GM18873 (cell line): Measurements from ENCODE around the gene ANKRD23.
A peak's percentile ranks its signal among the peaks of the same experiment; 100 is the strongest.

Source experiments
- ATAC-seq: cut with Tn5 transposase; IDR thresholded peaks from one replicate; pipeline ENCODE4 v1.9.1; 2021; ENCODE audit warnings: mild to moderate bottlenecking, moderate library complexity, moderate number of reproducible peaks; ENCODE audit not compliant: unreplicated experiment, low FRiP score

The ANKRD23 gene

DNA sequence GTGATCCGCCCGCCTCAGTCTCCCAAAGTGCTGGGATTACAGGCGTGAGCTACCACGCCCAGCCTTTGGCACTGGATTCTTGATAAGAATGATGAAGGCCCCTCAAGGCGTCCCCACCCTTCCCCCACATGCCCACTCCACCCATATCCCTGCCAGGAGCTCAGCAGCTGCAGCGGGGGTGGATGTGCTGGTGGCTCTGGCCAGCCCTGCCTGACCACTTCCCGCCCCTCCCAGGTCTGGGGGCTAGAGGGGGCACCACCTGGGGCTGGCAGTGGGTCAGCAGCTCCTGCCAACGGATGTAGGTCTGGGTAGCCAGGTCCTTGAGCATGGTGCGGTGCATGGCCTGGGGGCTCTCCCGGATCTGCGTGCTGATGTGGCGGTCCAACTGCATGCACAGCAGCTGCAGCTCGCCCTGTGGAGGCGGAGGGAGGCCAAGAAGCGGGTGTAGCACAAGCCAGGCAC, 33.8 kb upstream of the ANKRD23 start:
- no peak for ATAC-seq

DNA sequence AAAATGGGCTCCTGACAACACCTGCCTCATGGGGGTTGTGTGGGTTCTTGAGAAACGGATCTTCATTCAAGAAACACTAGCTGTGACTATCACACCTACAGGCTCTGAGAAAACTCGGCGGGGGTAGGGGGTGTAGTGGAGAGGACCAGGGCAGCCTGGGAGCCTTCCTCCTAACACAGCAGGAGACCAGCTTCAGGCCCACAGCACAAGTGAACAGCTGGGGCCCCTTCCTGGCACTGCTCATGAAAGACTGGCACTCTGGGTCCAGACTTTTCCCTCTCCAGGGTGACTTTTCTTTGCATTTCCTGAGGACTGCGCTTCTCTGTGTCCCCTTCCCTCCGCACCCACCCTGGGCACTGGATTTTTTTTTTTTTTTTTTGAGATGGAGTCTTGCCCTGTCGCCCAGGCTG, 33.2 kb upstream of the ANKRD23 start:
- no peak for ATAC-seq

DNA sequence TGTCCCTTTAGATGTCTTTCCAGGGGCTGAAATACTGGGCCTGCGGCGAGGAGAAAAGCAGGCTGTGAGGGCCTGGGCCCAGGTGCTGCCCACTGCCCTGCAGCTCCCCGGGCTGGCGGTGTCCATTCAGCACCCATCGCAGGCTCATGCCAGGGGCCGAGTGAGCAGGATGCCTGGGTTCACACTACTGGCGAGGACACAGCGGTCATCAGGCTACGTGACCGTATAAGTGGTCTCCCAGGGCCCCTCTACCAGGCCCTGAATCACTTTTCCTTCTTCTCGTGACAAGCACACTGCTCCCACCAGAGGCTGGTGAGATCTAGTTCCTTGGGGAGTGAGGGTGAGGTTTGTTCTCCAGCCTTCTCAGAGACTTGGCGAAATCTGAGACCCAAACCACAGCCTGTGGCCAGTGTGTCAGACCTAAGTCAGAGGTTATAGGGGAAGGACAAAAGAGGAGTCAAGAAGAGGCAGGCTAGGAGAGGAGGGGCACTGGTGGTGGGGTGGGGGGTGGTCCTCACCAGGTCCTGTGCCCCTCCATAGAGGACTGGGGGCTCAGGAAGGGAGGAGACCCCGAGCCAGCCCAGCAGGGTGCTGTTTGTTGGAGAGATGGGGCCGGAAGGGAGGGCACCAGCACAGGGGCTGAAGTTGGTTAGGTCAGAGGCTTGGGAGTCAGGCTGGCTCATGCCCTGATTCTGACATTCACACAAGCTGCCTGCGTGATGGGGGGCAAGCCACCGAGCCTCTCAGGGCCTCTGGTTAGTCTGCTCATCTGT, 32.6 kb upstream of the ANKRD23 start:
- ATAC-seq: no peak

DNA sequence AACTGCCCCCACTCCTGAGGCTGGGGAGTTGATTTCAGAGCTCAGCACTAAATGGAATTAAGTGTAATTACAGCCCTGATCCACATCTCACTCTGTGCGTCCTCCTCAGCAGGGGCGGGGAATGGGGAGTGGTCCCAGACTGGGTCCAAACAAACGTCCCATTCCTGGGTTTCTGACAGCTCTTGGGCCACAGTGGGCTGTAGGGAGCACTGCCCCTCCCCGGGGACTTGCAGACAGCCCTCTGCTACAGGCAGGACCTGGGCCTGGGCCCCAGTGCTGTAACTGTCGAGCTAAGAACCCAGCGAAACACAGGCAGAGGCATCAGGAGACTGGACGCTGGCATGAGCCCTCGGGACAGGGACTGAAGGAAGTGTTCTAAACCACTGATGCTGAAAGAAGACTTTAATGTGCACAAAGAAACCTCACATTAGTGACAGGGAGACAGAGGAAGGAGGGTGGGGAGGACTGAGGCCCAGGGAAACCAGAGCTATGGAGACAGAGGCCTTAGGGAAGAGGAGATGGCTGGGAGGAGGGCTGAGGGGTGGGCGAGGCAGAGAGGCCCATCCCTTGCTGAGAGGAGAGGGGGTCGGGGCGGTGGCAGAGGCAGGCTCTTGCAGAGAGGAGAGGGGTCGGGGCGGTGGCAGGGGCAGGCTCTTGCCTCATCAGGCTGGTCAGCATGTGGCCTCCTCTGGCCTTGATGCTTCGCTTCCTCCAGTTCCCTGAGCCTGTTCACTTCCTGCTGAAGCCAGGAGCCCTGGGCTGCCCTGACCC, 31.9 kb upstream of the ANKRD23 start:
- ATAC-seq: no peak

DNA sequence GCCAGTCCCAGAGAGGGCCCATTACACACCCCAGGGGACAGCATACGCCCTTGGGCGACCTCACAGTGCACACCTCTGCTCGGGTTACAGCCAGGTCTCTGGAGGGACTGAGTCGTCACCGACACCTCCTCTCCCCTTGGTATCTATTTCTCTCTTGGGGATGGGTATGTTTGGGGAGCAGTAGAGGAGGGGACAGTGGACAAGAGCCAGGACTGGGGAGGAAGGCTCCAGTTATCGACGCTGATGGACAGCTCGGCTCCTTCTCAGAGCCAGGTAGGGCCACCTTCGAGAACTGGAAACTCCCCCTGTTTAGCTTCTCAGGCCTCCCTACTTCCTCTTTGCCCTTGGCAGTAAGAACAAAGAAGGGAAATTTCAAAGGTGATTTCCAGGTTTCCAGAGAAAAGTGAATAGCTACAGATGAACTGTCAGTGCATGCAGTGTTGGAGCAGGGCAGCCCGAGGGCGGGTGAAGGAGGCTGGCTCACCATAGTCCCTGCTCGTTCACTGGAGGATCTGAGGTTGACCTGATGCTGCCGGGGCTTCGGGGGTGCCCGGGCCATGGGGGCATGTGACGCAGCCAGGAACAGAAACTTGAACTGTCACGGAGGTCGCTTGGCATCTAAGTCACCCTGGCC, 30.5 kb upstream of the ANKRD23 start:
- peak; percentile 56 for ATAC-seq

DNA sequence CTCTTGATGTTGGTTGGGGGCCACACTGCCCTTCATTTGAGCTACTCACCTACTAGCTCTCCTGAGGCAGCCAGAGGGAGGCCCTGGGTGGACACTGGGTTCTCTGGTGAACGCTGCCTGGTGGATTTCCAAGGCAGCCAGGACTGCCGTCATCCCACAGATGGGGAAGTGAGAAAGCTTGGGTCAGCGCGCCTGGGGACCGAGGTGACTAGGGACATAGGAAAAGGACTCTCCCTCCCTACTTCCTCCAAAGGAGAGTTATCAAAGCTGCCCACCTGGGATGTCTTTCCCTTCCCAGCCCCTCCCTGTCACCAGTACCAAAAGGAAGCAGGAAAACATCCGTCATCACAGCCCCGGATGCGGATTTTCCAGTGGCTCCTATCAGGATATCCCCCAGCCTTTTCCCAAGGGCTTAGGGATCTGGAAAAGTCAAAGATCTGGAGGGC, 29.9 kb upstream of the ANKRD23 start:
- ATAC-seq: no peak

DNA sequence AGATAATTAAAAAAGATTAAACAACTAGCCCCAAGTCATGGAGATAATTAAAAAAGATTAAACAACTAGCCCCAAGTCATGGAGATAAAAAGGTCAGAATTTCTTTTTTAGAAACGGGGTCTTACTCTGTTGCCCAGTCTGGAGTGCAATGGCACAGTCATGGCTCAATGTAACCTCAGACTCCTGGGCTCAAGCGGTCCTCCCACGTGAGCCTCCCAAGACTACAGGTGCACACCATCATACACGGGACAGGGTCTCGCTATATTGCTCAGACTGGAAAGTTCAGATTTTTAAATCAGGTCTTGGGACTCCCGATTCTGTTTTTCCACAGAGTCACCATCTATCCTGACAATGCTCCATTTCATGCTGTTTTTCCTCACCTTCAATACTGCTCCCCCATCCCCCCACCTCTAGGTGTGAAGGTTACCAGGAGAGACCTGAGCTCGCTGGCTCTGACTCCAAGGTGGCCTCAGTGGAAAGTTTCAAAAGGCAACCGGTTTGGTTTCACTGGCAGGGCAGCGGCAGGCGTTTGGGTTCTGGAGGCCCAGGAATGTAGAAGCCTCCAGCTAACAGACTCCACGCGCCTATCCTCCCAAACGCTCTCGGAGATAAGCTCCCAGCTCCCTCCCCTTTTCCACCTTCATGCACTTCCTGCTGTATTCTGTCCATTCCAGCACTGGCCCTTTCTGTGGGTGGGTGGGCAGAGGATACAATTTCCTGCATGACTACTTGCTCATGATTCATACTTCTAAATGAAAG, 28.9 kb upstream of the ANKRD23 start:
- ATAC-seq: no peak

DNA sequence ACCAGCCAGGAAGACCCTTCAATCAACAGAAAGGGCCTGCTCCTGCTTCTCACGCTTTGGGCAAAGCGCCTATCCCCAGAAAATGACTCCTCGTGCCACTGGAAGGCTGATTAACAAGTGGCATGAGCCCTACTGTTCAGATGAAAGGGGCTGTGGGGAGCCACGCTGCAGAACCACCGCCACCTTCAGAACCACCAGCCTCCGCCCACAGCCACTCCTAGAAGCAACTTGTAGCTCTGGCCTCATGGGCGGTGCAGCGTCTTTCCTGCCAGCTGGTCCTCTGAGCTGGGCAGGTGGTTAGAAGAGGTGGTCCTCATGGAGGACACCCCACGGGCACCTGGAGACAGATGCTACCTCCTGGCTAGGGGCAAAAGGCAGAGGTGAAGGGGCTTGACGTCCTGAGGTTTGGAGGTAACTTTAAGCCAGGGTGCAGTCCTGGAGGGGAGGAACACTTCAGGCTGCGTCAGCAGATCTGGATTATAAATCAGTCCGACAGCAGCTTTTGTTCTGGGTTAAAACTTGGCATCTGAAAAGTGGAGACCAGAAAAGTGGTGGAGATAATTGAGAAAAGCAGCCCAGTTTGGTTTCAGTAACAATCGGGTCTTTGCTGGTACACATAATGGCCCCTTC, 26.9 kb upstream of the ANKRD23 start:
- ATAC-seq: no peak

DNA sequence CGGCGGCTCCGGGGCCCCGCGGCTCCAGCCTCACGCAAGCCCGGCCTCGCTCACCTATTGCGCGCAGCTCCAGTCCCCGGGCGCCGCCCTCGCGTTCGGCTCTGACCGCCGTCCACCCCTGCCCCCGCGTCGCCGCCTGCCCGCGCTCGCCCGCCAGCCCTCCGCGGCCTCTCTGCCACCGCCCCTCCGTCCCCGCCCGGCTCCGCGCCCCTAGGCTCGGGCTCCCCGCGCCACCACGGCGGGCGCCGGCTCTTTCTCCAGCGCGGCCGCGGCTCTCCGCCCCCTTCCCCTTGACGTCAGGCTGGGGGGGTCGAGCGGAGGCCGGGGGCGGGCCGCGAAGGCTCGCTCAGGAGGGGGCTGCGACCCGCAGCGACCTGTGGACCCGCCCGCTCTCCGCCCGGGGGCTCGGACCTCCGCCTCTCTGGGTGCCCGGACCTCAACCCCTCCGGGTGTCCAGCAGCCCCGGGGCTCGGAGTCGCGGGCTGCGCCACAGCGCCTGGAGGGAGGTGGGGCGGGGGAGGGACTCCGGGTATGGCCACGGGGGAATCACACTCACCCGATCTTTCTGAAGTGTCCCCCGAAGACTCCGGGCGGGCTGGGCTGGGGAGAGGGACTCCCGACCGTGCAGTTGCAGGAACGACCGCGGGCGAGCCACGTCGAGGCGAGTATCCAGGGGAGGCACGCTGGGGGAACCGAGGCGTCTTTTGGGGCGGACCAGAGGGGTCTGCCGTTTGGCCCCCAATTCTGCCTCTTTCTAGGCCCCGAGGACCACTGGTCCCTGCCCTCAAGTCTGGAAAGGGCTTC, 26.2 kb upstream of the ANKRD23 start, which contains the start of gene SEMA4C:
TSS of gene SEMA4C (minus strand) at position 259 of the 804 bp plus-strand sequence. CDS start 2,194 bp downstream, outside the sequence.
- ATAC-seq: no peak

DNA sequence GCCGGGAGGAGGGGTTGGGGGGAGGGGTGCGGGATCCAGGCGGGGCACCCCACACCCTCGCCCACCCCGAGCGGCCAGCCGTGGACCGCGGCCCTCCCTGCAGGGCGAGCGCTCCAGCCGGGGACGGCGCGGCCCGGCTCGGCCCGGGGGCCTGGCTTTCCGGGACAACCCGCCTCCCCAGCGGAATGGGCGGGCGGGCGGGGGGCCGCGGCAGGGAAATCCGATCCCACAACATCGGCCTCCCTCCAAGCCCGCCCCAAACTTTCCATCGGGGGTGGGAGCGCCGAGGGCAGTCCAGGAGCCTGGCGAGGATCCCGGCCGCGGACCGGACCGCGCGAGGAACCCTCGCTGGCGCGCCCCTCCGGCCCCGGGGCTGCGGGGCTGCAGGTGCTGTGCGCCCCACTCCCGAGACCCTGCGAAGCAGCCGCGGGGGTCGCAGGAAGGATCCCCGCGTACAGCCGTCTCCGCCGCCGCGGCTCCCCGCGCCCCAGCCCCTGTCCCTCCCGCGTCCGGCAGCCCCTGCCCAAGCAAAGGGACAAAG, 25.5 kb upstream of the ANKRD23 start:
- ATAC-seq: no peak

DNA sequence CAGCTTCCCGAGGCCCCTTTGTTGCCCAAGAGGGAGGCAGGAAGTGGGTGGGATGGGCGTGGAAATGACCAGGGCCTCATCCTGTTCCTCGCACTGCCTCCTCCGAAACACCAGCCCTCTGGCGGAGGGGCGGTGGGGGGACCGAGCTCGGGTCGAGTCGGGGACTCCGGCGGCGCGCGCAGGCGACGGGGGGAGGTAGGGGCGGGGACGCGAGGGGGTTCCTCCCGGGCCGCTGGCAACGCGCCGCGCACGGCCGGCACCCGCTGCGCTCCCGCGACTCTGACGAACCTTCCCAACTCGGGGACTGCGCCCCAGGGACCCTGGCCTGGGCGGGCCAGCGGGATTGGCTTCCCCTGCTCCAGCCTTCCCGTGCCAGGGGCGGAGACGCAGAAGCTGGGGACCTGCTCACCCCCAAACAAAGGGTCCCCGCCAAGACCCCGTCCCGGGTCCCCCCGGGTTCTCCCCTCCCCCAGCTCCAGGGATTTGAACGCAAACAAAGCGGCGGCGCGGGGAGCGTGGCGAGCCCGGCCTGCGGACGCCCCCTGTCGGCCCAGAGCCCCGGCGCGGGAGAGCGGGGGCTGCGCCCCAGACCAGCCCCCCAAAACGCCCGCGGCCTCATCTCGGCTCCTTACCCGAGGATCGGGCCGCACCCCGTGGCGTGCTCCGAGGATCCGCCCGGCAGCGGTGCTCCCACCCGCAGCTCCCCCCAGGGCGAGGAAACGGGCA, 24.9 kb upstream of the ANKRD23 start:
- ATAC-seq: no peak

DNA sequence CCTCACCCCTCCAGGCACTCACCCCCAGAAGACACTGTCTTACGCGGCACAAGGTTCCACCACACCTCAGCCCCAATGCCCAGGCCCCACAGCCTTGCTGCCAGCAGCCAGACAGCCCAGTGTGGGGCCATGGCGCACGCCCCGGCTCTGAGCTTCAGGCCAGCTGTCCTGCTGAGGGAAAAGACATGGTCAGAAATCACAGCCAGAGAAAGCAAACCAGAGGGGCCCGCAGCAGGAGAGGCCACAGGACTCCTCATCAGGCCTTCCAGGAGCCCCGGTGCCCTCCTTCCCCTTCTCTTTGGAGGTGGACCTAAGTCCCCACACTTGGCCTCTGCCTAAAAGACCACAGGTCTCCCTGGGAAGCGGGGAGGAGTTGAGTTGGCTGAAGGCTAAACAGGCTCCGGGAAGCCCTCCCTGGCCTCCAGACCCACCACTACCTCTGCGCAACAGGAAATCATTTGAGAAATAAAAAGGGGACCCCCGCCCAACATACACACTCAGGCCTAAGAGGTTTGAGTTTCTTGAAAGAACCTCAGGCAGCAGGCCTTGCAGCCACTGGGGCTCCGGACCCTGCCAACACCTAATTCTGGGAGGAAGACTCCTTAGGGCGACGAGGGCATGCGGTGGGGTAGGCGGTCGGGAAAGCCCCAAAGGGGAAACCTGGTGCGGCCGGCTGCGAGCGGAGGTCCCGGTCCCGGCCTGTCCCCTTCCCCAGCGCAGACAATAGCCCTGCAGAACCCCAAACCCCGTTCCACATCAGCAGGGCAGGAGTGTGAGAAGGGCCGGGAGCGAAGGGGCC, 24.1 kb upstream of the ANKRD23 start:
- ATAC-seq: no peak

DNA sequence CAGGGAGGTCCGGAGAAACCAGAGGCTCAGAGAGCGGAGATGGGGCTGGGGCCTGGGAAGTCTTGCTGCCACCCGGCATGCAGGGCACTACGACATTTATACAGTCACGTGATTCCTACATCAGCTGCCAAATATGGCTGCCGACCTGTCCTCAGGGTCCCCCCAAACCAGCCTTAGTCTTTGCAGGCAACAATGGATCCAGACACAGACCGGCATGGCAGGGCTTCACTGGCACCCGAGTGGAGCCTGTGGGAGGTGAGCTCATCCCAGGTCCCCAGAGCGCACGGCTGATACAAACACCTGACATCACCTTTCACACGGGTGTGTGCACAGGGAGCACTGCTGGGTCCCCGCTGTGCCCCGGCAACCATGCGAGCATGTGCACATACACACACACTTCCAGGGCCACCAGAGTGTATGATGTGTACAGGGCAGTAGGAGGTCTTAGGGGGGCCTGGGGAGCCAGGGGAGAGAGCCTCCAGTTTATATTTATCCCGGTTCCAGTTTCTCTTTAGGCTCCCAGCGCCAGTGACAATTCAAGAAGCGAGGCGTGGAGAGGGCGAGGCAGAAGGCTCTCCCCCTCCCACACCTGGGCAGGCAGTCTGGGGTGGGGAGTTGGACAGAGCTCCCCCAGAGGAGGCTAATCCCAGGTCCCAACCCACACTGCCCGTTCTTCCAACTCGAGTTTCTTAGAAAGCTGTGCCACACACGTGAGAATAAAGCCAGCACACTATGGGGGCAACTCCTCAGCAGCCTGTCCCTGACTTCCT, 23.4 kb upstream of the ANKRD23 start:
- no peak for ATAC-seq

DNA sequence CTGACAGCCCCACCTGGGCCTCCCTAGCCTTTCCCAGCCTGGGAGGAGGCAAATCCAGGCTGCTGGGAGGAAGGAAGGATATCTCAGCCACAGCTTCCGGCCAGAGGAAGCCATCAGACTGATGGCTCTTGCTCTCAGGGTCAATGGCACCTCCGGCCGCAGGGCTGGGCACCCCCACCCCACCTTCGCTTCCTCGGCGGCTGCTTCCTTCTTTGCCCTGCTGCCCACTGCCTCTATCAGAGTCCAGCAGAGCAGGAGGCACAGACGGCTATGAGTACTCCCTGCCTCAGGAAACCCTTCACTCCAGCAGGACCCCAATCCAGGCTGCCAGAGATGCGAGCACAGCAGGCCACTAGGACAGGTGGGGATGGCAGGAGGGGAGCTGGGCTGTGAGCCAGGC, 22.8 kb upstream of the ANKRD23 start:
- no peak for ATAC-seq

DNA sequence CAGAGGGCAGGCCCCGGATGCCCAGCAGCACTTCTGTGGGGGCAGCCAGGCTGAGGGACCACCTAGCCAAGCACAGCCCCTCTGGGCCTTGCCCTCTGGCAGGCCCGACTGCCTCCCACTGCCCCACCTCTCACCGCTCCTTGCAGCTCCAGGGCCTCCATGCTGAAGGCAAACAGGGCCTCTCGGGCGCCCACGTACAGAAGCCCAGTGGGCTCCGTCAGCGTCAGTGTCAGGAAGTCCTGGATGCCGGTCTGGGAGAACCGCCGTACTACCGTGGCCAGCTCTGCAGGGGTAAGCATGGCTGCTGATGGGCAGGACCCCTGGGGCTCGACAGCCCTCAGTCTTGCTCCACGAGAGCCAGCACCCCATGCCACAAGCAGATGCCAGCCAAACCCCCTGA, 22.3 kb upstream of the ANKRD23 start:
- no peak for ATAC-seq

DNA sequence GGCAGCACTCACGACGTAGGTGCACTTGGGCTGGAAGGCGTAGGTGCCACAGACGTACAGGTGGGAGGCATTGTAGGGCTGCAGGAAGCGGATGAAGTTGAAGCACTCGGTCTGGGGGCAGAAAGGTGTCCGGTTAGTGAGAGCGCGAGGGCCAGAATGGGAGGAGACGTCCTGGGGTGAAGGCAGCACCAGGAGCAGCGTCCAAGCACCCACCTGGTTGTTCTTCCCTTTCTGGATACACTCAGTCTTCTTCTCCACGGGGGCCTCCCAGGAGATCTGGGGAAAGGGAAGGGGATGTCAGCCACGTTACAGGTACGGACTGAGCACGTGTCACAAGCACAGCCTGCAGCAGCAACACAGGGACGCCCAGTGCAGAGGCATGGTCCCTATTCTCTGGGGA, 21.8 kb upstream of the ANKRD23 start:
- no peak for ATAC-seq
